ENCODE results near the gene SCAND1. TPM values are rescaled to one million over a fixed set of nuclear protein-coding genes. Genes with fewer than 3 reads are reported as not detected.

SCAND1 gene
- polyA plus RNA-seq, 1 donor from 2014 or later, result 156 TPM

- H3K4me3 ChIP-seq (ENCODE audit: low read length), result no peak overlapping the region
- no peak overlapping the region for H3K9ac ChIP-seq (ENCODE audit: low read length)
- no peaks in the 10 kb centered on the region for H3K9me2 ChIP-seq (ENCODE audit: insufficient read depth, low read length)
- no peak overlapping the region for H3K4me2 ChIP-seq (ENCODE audit: low read length)
- TF ChIP-seq SMC3 (conservative IDR thresholded peaks at IDR 0.05; ENCODE audit: poor library complexity), result no peak
- no peaks in the 10 kb centered on the region for H3F3A ChIP-seq (ENCODE audit: insufficient read depth, low read length, poor library complexity, severe bottlenecking)
- H3K9me3 ChIP-seq (ENCODE audit: low read length), result no peaks in the 10 kb centered on the region
- no peaks in the 10 kb centered on the region for H3K36me3 ChIP-seq (ENCODE audit: insufficient read depth, low read length)
- H2AFZ ChIP-seq (ENCODE audit: low read depth, low read length), result no peak overlapping the region
- H3K79me2 ChIP-seq (replicated peaks; ENCODE audit: insufficient read depth, low read length), result no peaks in the 10 kb centered on the region
- H3K27me3 ChIP-seq (ENCODE audit: insufficient read depth, low read depth, low read length), result no peaks in the 10 kb centered on the region
- no peak overlapping the region for H3K27ac ChIP-seq (ENCODE audit: low read length)
- no peaks in the 10 kb centered on the region for H4K20me1 ChIP-seq (ENCODE audit: insufficient read depth)
Observed at GRCh38 chr20:35979544-35979943, 25.2 kb upstream of the SCAND1 start.

- no peak for TF ChIP-seq MXI1 (conservative IDR thresholded peaks at IDR 0.05; ENCODE audit: poor library complexity, severe bottlenecking)
- no peak for TF ChIP-seq EP300 (conservative IDR thresholded peaks at IDR 0.05; ENCODE audit: poor library complexity, severe bottlenecking)
- no peak for TF ChIP-seq EZH2 (IDR thresholded peaks at IDR 0.05; ENCODE audit: borderline replicate concordance, insufficient read depth, low read length, poor library complexity, severe bottlenecking)
- TF ChIP-seq SMC3 (conservative IDR thresholded peaks at IDR 0.05; ENCODE audit: poor library complexity), result no peak
- TF ChIP-seq CTCF (IDR thresholded peaks at IDR 0.05; ENCODE audit: poor library complexity, severe bottlenecking), result no peak
Observed at GRCh38 chr20:35978041-35978513, 23.8 kb upstream of the SCAND1 start.

GRCh38 chr20:35975576-35976373 is 21.5 kb upstream of the SCAND1 start:
- H3F3A ChIP-seq (ENCODE audit: insufficient read depth, low read length, poor library complexity, severe bottlenecking), result no peaks in the 10 kb centered on the region
- H3K79me2 ChIP-seq (replicated peaks; ENCODE audit: insufficient read depth, low read length), result no peaks in the 10 kb centered on the region
- H3K9ac ChIP-seq (ENCODE audit: low read length), result no peak overlapping the region
- no peak overlapping the region for H2AFZ ChIP-seq (ENCODE audit: low read depth, low read length)
- H3K27me3 ChIP-seq (ENCODE audit: insufficient read depth, low read depth, low read length), result no peaks in the 10 kb centered on the region
- no peaks in the 10 kb centered on the region for H3K9me3 ChIP-seq (ENCODE audit: low read length)
- no peak overlapping the region for H3K27ac ChIP-seq (ENCODE audit: low read length)
- no peak for TF ChIP-seq SMC3 (conservative IDR thresholded peaks at IDR 0.05; ENCODE audit: poor library complexity)
- H3K4me2 ChIP-seq (ENCODE audit: low read length), result no peak overlapping the region
- no peaks in the 10 kb centered on the region for H4K20me1 ChIP-seq (ENCODE audit: insufficient read depth)
- no peak overlapping the region for H3K4me3 ChIP-seq (ENCODE audit: low read length)
- H3K9me2 ChIP-seq (ENCODE audit: insufficient read depth, low read length), result no peaks in the 10 kb centered on the region
- H3K36me3 ChIP-seq (ENCODE audit: insufficient read depth, low read length), result no peaks in the 10 kb centered on the region

More at GRCh38 chr20:35978041-35978513, 23.8 kb upstream of the SCAND1 start:
- H3K4me2 ChIP-seq (ENCODE audit: low read length), result no peak overlapping the region
- H3K9ac ChIP-seq (ENCODE audit: low read length), result no peak overlapping the region
- H3K79me2 ChIP-seq (replicated peaks; ENCODE audit: insufficient read depth, low read length), result no peaks in the 10 kb centered on the region
- no peak overlapping the region for H3K27ac ChIP-seq (ENCODE audit: low read length)
- H3K9me2 ChIP-seq (ENCODE audit: insufficient read depth, low read length), result no peaks in the 10 kb centered on the region
- H2AFZ ChIP-seq (ENCODE audit: low read depth, low read length), result no peak overlapping the region
- H3F3A ChIP-seq (ENCODE audit: insufficient read depth, low read length, poor library complexity, severe bottlenecking), result no peaks in the 10 kb centered on the region
- no peaks in the 10 kb centered on the region for H4K20me1 ChIP-seq (ENCODE audit: insufficient read depth)
- H3K4me3 ChIP-seq (ENCODE audit: low read length), result no peak overlapping the region
- H3K9me3 ChIP-seq (ENCODE audit: low read length), result no peaks in the 10 kb centered on the region
- no peaks in the 10 kb centered on the region for H3K27me3 ChIP-seq (ENCODE audit: insufficient read depth, low read depth, low read length)
- no peaks in the 10 kb centered on the region for H3K36me3 ChIP-seq (ENCODE audit: insufficient read depth, low read length)

GRCh38 chr20:35974256-35974655 is 20.0 kb upstream of the SCAND1 start:
- no peaks in the 10 kb centered on the region for H3K79me2 ChIP-seq (replicated peaks; ENCODE audit: insufficient read depth, low read length)
- no peaks in the 10 kb centered on the region for H3K27me3 ChIP-seq (ENCODE audit: insufficient read depth, low read depth, low read length)
- no peak overlapping the region for H2AFZ ChIP-seq (ENCODE audit: low read depth, low read length)
- no peaks in the 10 kb centered on the region for H3F3A ChIP-seq (ENCODE audit: insufficient read depth, low read length, poor library complexity, severe bottlenecking)
- no peak overlapping the region for H3K4me2 ChIP-seq (ENCODE audit: low read length)
- H3K36me3 ChIP-seq (ENCODE audit: insufficient read depth, low read length), result no peaks in the 10 kb centered on the region
- no peaks in the 10 kb centered on the region for H3K9me3 ChIP-seq (ENCODE audit: low read length)
- H4K20me1 ChIP-seq (ENCODE audit: insufficient read depth), result no peaks in the 10 kb centered on the region
- no peak overlapping the region for H3K9ac ChIP-seq (ENCODE audit: low read length)
- H3K27ac ChIP-seq (ENCODE audit: low read length), result no peak overlapping the region
- no peaks in the 10 kb centered on the region for H3K9me2 ChIP-seq (ENCODE audit: insufficient read depth, low read length)
- no peak overlapping the region for H3K4me3 ChIP-seq (ENCODE audit: low read length)
- TF ChIP-seq MXI1 (conservative IDR thresholded peaks at IDR 0.05; ENCODE audit: poor library complexity, severe bottlenecking) (no peak), EZH2 (IDR thresholded peaks at IDR 0.05; ENCODE audit: borderline replicate concordance, insufficient read depth, low read length, poor library complexity, severe bottlenecking) (no peak), EP300 (conservative IDR thresholded peaks at IDR 0.05; ENCODE audit: poor library complexity, severe bottlenecking) (no peak), CTCF (IDR thresholded peaks at IDR 0.05; ENCODE audit: poor library complexity, severe bottlenecking) (no peak), RAD21 (conservative IDR thresholded peaks at IDR 0.05) (no peak), POLR2AphosphoS5 (IDR thresholded peaks at IDR 0.05) (no peak), TAF1 (IDR thresholded peaks at IDR 0.05; ENCODE audit: low read depth) (no peak), SMC3 (conservative IDR thresholded peaks at IDR 0.05; ENCODE audit: poor library complexity) (no peak)

All from neural cell (in vitro differentiated cells).